Activated T-helper 1 cell treated with anti-CD3 and anti-CD28 coated beads, Interleukin-12 subunit alpha, Interleukin-12 subunit beta, Interleukin-2, Interleukin-4 antibody, amounts not matched to agents 30 ng/mL and 10 ng/mL and 1 ng/mL, durations not matched to agents 14 hours and 24 hours and 36 hours (primary cell): ENCODE results near the gene A1BG. TPM values are rescaled to one million over a fixed set of nuclear protein-coding genes. Genes with fewer than 3 reads are reported as not detected.
"Not testable (repeated sequence)": the region's sequence is repeated elsewhere in the genome, so short reads cannot be mapped to it uniquely, and the experiment has no call there.

Experiments
- DNase-seq: peaks from one replicate; pipeline ENCODE4 v3.0.0; 2021; ENCODE audit warnings: low spot score
- H3K27ac Mint-ChIP-seq: one replicate; pipeline ENCODE4 v1.8.0; 2021; ENCODE audit warnings: mild to moderate bottlenecking, mixed read lengths
- H3K27me3 Mint-ChIP-seq: one replicate; pipeline ENCODE4 v1.8.0; 2022; ENCODE audit warnings: mild to moderate bottlenecking, moderate library complexity, mixed read lengths; ENCODE audit not compliant: insufficient read depth
- H3K36me3 Mint-ChIP-seq: one replicate; pipeline ENCODE4 v1.8.0; 2021; ENCODE audit warnings: low read depth, mixed read lengths
- H3K4me1 Mint-ChIP-seq: one replicate; pipeline ENCODE4 v1.8.0; 2021; ENCODE audit warnings: low read depth, mixed read lengths
- H3K4me3 Mint-ChIP-seq: one replicate; pipeline ENCODE4 v1.8.0; 2021; ENCODE audit warnings: mild to moderate bottlenecking, moderate library complexity, mixed read lengths
- H3K9me3 Mint-ChIP-seq: one replicate; pipeline ENCODE4 v1.8.0; 2021; ENCODE audit warnings: mixed read lengths
- intact Hi-C: fragments of 100-400 bp; cut with micrococcal nuclease; formaldehyde crosslinking; loops from one replicate; pipeline ENCODE4 v1.15.1; 2024
- total RNA-seq: library from RNA; stranded (reverse); gene quantifications from 2 replicates; pipeline ENCODE4 v1.2.3, GENCODE V29; 2022

A1BG gene
- total RNA-seq, 1 donor from 2014 or later = 7.1 TPM

DNA sequence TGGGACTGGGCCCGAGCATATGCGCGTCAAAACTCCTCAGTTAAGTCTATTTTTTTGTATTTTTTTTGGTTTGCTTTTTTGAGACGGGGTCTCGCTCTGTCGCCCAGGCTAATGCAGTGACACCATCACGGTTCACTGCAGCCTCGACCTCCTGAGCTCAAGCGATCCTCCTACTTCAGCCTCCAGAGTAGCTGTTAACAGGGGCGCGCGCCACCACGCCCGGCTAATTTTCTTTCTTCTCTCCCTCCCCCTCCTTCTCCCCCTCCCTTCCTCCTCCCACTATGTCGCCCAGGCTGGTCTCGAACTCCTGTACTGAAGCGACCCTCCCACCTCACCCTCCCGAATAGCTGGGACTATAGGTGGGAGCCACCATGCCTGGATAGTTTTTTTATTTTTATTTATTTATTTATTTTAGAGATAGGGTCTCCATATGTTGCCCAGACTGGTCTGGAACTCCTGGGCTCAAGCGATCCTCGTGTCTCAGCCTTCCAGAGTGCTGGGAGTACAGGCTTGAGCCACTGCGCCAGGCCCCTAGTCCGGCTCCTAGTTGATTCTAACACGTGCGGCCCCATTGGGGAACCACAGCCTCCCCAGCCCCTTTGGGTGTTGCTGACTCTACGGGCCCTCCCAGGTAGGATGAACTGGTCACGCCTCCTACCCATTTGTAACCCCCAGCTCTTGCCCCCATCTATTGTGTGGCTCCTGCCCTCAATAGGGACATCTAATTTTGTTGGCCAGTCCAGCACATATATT lies 28.3 kb upstream of the A1BG start:
- no peak for DNase-seq
- intact Hi-C loops = loop anchor here (1.0 to 10.0 kb wide), 17 partner anchors 19 to 567 kb away; partner anchors contain the start of genes CHMP2A, ERVK3-1, MZF1 and ZBTB45
- peak overlapping the region; percentile 87 for H3K4me3 Mint-ChIP-seq

DNA sequence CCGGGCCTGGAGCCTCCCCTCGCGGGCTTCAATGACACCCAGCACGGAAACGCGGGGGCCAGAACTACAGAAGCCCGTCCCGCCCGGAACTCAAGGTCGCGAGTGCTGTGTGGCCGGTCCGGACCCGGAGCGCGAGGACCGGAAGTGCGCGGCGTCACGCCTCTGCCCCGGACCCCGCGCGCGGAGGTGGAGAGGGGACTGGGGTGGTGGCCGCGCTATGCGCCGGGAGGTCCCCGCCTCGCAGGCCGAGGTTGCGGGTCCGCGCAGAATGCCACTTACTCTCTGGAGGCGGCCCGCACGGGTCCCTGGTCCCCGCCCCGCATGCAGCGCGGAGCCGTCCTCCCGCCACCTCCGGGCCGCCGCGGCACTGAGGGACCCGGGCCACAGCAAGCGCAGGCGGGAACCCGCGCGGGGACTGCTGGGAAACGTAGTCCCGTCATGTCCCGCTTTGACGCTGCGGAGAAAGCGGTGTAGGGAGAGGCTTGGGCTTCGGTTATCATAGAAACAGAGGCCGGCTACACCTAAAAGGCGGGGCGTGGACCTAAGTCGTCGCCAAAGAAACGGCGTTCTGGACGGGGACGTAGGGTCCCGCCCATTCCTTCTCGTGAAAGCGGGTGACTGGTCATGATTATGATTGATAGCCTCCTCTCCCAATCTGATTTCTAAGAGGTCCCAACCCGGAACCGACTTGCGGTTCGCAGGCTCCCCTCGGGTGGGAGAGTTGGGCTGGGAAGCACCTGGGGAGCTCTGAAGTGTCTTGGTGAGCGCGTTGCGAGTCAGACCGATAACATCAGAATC lies 27.6 kb upstream of the A1BG start, which contains the start of gene ZNF837:
TSS of gene ZNF837 (minus strand) at position 369 of the 798 bp plus-strand sequence. CDS start 11,698 bp downstream, outside the sequence.
- intact Hi-C loops = loop anchor here (1.0 to 10.0 kb wide), 17 partner anchors 19 to 566 kb away; partner anchors contain the start of genes CHMP2A, ERVK3-1, MZF1 and ZBTB45
- Mint-ChIP-seq H3K27ac (peak within 1 kb of the TSS; percentile 89), H3K4me1 (peaks cover 22% of the 10 kb centered on the region), H3K36me3 (peaks cover 2% of the 10 kb centered on the region), H3K27me3 (no peaks in the 10 kb centered on the region), H3K4me3 (peak within 1 kb of the TSS; percentile 87), H3K9me3 (no peaks in the 10 kb centered on the region)
- peak; percentile 98 for DNase-seq

More for the DNA sequence above, 28.3 kb upstream of the A1BG start:
- no peaks in the 10 kb centered on the region for H3K27me3 Mint-ChIP-seq
- H3K4me1 Mint-ChIP-seq = peaks cover 22% of the 10 kb centered on the region
- no peaks in the 10 kb centered on the region for H3K9me3 Mint-ChIP-seq
- H3K27ac Mint-ChIP-seq = peak overlapping the region; percentile 89
- peaks cover 2% of the 10 kb centered on the region for H3K36me3 Mint-ChIP-seq

DNA sequence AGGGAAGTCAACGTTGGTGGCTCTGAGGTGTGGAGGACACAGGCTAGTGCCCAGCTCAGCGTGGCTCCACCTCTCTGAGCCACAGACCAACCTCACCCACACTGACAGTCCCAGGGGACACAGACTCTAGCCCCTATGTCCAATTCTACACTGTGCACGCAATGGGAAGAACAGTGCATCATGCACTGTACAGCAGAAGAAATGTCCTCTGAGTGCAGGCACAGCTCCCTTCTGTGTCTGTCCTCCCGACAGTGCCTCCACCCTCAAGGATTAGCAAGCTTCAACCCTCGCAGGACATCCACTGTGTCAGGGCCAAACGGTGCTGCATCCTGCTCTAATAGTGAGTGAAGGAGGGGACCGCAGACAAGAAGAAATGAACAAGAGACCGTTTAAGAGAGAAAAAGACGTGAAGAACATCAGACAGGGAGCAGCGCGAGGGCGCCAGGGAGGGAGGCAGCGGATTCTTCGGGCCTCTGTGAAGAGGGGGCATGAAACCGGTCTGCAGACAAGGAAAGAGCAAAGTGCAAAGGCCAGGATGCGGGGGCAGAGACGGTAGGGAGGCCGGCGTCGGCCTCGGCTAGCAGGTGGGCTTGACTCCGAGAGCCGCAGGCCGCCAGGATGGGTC lies 26.9 kb upstream of the A1BG start:
- H3K36me3 Mint-ChIP-seq = peaks cover 2% of the 10 kb centered on the region
- intact Hi-C loops = loop anchor here (2.0 to 10.0 kb wide), 2 partner anchors 139 to 565 kb away; partner anchors contain the start of genes ZBTB45 and ZNF552
- no peak for DNase-seq
- H3K4me1 Mint-ChIP-seq = peaks cover 15% of the 10 kb centered on the region
- peak overlapping the region; percentile 87 for H3K4me3 Mint-ChIP-seq
- H3K27me3 Mint-ChIP-seq = no peaks in the 10 kb centered on the region
- peak overlapping the region; percentile 89 for H3K27ac Mint-ChIP-seq
- H3K9me3 Mint-ChIP-seq = no peaks in the 10 kb centered on the region

DNA sequence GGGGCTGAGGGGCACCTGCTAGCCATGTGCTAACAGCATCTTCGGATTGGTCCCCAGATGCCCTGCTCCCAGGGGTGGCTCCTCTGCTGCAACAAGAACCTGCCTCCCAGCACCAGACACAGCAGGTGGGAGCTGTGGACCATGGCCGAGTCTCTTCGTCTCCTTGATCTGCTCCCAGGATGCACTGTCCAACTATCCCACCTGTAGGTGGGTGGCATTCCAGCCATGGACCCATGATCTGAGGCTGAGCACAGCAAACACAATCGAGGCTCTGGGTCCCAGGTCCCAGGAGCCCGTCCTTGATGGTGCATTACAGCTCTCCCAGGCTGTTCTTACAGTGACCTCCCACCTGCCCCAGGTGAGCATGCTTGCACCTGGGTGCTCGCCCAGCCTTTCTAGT lies 26.0 kb upstream of the A1BG start:
- intact Hi-C loops = no loop called here
- DNase-seq = no peak
- H3K9me3 Mint-ChIP-seq = no peaks in the 10 kb centered on the region
- H3K27ac Mint-ChIP-seq = peak overlapping the region; percentile 57
- H3K4me1 Mint-ChIP-seq = peaks cover 15% of the 10 kb centered on the region
- peak overlapping the region; percentile 87 for H3K4me3 Mint-ChIP-seq
- peaks cover 2% of the 10 kb centered on the region for H3K36me3 Mint-ChIP-seq
- no peaks in the 10 kb centered on the region for H3K27me3 Mint-ChIP-seq

DNA sequence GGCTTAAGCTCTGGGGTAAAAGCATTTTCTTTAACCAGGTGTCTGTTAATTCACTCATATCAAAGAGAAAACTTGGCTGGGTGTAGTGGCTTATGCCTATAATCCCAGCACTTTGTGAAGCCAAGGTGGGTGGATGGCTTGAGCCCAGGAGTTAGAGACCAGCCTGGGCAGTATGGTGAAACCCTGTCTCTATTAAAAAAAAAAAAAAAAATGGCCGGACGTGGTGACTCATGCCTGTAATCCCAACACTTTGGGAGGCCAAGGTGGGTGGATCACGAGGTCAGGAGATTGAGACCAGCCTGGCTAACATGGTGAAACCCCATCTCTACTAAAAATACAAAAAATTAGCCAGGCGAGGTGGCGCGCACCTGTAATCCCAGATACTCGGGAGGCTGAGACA lies 23.4 kb upstream of the A1BG start:
- DNase-seq, intact Hi-C loops, H3K27ac Mint-ChIP-seq, H3K36me3 Mint-ChIP-seq, H3K27me3 Mint-ChIP-seq, H3K4me3 Mint-ChIP-seq, H3K9me3 Mint-ChIP-seq, H3K4me1 Mint-ChIP-seq: not testable (repeated sequence)

DNA sequence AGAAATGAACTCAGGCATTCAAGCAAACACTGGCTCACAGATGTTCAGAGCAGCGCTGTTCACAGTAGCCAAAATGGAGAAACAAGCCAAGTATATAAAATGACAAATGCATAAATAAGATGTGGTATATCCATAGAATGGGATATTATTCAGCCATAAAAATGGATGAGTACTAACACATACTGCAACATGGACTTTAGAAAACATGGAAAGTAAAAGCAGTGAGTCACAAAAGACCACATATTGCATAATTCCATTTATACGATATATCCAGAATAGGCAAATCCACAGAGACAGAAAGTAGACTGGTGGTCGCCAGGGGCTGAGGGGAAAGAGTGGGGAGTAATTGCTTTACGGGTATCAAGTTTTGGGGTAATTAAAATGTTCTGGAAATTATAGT lies 20.9 kb upstream of the A1BG start:
- intact Hi-C loops = no loop called here
- H3K36me3 Mint-ChIP-seq = no peaks in the 10 kb centered on the region
- H3K4me1 Mint-ChIP-seq = no peaks in the 10 kb centered on the region
- no peak for DNase-seq
- no peak overlapping the region for H3K27ac Mint-ChIP-seq
- no peaks in the 10 kb centered on the region for H3K27me3 Mint-ChIP-seq
- no peak overlapping the region for H3K4me3 Mint-ChIP-seq
- no peaks in the 10 kb centered on the region for H3K9me3 Mint-ChIP-seq

DNA sequence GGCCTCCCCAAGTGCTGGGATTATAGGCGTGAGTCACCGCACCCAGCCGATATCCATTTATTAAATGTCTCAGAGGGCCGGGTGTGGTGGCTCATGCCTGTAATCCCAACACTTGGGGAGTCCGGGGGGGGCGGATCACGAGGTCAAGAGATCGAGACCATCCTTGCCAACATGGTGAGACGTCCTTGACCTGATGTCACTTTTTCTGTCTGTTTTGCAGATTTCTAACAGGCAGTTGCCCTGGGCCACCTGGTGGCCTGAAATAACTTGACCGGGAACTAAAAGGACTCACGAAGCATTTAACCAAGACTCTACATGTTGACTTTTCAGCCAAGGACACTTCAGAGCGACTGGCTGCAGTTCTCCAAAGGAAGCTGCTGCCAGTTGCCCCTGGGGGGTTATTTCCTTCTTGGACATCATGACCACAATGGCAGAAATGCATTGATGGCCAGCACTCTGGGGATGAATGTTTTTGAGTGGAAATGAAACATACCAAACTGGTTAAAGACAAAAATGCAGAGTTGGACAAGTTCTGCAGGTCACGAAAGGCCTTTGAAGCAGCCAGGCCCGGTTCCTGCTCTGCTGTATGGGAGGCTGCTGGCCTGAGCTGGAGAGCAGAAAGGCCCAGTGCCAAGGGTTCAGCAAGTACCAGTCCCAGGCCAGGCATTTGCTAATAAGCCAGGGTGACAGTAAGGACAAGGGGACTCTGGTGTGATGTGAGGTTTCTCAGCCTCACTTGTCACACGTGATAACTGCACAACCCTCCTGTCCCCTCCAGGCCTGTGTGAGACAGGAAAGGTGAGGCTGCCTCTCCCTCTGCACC lies 19.2 kb upstream of the A1BG start:
- H3K27me3 Mint-ChIP-seq = no peaks in the 10 kb centered on the region
- intact Hi-C loops = no loop called here
- no peaks in the 10 kb centered on the region for H3K4me1 Mint-ChIP-seq
- no peaks in the 10 kb centered on the region for H3K9me3 Mint-ChIP-seq
- H3K4me3 Mint-ChIP-seq = no peak overlapping the region
- no peak overlapping the region for H3K27ac Mint-ChIP-seq
- no peaks in the 10 kb centered on the region for H3K36me3 Mint-ChIP-seq
- DNase-seq = no peak

DNA sequence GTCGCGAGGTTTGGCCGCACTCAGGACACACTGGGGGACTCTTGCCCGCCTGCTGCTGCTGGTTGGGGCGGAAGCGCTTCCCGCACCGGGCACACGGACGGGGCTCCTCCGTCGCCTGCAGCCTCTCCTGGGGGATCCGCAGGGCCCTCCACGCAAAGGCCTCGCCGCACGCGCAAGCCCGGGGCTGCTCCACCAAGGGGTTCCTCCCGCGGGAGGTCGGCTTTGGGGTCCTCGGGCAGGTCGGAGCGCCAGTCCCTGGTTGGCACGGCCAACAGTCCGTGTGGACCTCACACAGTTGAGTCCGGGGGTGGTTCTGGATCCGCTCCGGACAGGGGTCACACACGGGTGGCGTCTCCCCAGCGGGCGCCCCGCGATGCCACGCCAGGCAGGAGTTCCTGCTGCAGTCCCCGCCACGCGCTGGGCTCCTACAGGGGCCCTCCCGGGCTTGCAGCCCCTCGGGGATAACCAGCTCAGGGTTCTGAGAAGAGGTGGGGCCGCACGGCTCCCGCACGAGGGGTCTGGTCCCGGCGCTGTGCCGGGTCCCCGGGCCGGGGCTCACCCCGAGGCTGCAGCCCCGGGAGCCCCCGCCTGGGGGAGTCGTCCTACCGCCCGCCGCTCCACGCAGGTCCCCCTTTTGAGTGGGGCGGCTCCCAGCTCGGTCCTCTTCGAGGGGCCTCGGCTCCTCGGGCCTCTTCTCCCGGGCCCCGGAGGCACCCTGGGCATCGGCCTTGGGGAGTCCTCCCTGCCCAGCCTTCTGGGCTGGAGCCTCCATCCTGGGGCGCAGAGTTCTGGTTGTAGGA lies 15.5 kb upstream of the A1BG start:
- Mint-ChIP-seq H3K4me3 (no peak overlapping the region), H3K9me3 (no peaks in the 10 kb centered on the region), H3K4me1 (no peaks in the 10 kb centered on the region), H3K27me3 (no peaks in the 10 kb centered on the region), H3K27ac (no peak overlapping the region), H3K36me3 (no peaks in the 10 kb centered on the region)
- intact Hi-C loops = no loop called here
- no peak for DNase-seq

DNA sequence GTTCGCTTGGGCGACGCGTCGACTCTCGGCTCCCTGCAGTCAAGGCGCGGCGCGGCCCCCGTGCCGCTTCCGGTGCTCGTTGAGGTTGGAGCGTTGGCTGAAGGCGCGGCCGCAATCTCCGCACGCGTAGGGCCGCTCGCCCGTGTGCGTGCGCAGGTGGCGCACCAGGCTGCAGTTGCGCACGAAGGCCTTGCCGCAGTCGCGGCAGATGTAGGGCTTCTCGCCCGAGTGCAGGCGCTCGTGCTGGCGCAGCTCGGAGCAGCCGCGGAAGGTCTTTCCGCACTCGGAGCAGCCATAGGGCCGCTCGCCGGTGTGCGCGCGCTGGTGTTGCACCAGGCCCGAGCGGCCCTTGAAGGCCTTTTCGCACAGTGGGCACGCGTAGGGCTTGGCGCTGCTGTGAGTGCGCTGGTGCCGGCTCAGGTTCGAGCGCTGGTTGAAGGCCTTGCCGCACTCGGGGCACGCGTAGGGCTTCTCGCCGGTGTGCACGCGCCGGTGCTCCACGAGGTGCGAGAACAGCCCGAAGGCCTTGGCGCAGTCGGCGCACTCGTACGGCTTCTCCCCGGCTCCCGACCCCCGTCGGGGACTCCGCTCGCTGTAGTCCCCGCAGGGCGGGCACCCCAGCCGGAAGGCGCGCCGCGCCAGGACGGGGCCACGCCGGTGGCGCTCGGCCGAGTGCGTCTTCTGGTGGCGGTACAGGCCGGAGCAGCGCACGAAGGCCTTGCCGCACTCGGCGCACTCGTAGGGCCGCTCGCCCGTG lies 14.6 kb upstream of the A1BG start:
- no peaks in the 10 kb centered on the region for H3K27me3 Mint-ChIP-seq
- H3K27ac Mint-ChIP-seq = no peak overlapping the region
- H3K36me3 Mint-ChIP-seq = no peaks in the 10 kb centered on the region
- H3K4me3 Mint-ChIP-seq = no peak overlapping the region
- intact Hi-C loops = no loop called here
- H3K9me3 Mint-ChIP-seq = no peaks in the 10 kb centered on the region
- DNase-seq = no peak
- H3K4me1 Mint-ChIP-seq = no peaks in the 10 kb centered on the region

DNA sequence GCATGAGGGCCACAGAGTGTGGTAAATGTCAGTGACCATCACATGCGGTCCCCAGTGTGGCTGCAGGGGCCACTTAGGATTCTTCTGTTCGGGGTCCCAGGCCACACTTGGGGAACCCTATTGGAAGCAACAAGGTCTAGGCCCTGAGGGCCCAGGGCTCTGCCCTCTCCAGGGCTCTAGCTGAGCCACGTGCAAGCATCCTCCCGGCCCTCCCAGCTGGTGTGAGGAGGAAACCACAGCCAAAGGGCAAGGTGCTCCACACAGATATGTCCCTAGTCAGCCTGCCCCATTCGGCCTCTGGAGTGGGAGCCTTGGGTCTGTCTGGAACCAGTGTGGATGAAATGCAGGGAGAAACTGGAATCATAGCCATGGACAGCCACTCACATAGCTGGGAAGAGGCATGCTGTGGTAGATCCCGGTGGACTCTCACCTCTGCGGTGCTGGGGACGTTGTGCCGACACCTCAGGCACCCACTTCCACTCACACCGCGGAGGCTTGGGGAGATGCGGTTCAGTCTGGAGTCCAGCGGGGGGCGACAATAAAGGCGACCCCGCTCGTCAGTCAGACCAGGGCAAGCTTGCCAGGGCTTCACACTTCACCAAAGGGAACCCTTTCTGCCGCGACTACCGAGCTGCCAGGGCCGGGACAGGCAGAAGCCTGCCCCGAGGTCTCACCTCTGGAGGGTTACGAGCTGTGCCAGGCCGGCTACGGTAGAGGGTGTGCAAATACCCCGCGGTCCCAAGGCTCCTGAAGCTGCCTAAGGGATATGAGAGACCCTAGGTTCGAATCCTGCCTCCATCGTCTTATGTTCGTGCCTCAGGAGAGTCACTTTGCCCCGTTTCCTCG lies 13.5 kb upstream of the A1BG start:
- H3K27ac Mint-ChIP-seq = no peak overlapping the region
- DNase-seq = no peak
- H3K4me3 Mint-ChIP-seq = no peak overlapping the region
- intact Hi-C loops = no loop called here
- H3K27me3 Mint-ChIP-seq = no peaks in the 10 kb centered on the region
- H3K36me3 Mint-ChIP-seq = no peaks in the 10 kb centered on the region
- H3K4me1 Mint-ChIP-seq = peaks cover 4% of the 10 kb centered on the region
- no peaks in the 10 kb centered on the region for H3K9me3 Mint-ChIP-seq
